MM.1S (cell line): ENCODE data around the gene TRA2A.

Source experiments
- CTCF ChIP-seq: fragments of 300-600 bp; sonication (generic); IDR thresholded peaks from 2 replicates; pipeline ENCODE4 v1.5.1; 2016; ENCODE audit warnings: antibody characterized with exemption, low read length, mixed read lengths
- EZH2 ChIP-seq: fragments of 300-600 bp; sonication (generic); optimal IDR thresholded peaks from 2 replicates; pipeline ENCODE3; 2017; ENCODE audit warnings: low read depth, mild to moderate bottlenecking, antibody characterized with exemption, low read length, mixed read lengths

DNA sequence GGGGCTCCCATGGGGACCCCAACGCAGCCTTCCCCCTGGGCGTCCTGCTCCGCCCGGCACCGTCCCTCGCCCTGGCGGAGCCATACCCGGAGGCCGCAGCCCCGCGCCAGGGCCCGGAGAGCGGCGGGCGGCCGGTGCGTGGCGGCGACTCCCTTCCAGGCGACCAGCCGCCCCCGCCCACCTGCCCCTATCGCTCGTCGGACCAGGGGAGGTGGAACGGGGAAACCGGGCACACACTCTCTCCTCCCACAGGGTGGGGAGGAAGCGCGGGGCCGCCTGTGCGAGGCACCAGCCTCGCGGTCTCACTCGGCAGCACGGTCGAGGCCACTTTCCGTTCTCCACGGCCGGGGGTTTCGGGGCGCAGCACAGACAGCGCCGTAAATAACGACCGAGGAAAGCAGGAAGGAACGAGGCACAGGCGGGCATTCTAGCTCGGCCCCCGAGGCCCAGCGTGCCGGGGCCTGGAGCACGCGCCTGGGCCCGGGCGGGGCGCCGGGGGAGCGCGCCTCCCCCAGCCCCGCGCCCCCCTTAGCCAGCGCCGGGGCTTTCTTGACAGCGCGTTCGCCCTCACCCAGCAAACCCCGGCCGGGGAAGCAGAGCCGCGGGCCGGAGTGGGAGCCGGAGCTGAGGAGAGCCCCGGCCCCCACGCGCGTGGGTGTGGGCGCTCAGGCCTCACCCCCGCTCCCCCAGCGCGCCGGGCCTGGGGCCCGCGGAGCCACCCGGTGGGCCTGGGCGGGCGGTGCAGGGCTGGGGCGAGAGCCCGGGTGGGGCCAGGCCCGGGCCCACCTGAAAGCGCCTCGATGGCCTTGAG lies 62.4 kb downstream of the TRA2A start:
- TF ChIP-seq CTCF (no peak), EZH2 (peak; percentile 51)
